ENCODE measurements around the gene TMEM161A. TPM values are rescaled to one million over a fixed set of nuclear protein-coding genes. Genes with fewer than 3 reads are reported as not detected.

Gene TMEM161A
- total and polyA plus RNA-seq, 9 of the 15 experiments (the other 6 are each of a cell fraction or from before 2014, with no cell fraction given), result 0.63 to 92.3 (median 38.9) TPM

DNA sequence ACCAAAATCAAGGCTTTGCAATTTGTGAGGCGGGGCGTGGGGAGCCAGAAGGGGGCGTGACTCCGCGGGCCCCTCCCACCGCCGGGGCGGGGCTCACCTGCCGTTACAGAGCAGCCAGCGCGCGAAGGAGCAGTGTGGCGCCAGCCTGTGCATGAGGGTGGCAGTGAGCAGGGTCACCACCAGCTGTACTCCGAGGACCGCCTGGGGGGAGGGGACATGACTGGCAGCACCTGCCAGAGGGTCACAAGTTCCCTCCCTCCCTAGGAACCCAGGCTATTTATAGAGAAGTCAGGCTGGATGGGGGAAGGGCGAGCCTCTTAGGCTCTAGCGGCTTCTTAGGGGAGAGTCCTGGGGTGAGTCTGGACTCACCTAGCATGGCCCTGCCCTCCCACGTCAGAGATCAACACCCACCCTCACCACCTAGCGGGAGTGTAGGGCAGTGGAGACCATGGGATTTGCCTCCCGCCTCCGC lies 3.6 kb downstream of the TMEM161A start (continued):
- TF ChIP-seq ATF1 (CRISPR knock-in tag; IDR thresholded peaks at IDR 0.05) (no peak), ATF1 (tag; IDR thresholded peaks at IDR 0.05) (peak; percentile 84), MEF2D (tag; conservative IDR thresholded peaks at IDR 0.05; ENCODE audit: low read depth) (peak; percentile 96), ZNF274 (IDR thresholded peaks at IDR 0.05; ENCODE audit: borderline replicate concordance, low read depth, low read length) (no peak), ZNF436 (CRISPR knock-in tag; IDR thresholded peaks at IDR 0.05) (no peak), MYBL2 (IDR thresholded peaks at IDR 0.05; ENCODE audit: low read depth) (no peak), MYBL2 (CRISPR knock-in tag; IDR thresholded peaks at IDR 0.05; ENCODE audit: borderline replicate concordance) (no peak), SOX6 (IDR thresholded peaks at IDR 0.05) (peak; percentile 25; the same call in 1 of the 2 replicates), ZNF699 (CRISPR knock-in tag; IDR thresholded peaks at IDR 0.05; ENCODE audit: insufficient replicate concordance) (no peak), SETDB1 (IDR thresholded peaks at IDR 0.05; ENCODE audit: low read length) (no peak), TRIM24 (IDR thresholded peaks at IDR 0.05) (peak; percentile 30 to 56; a peak in 2 of 4 replicates), YBX1 (IDR thresholded peaks at IDR 0.05) (no peak), ZNF57 (CRISPR knock-in tag; IDR thresholded peaks at IDR 0.05) (no peak), ZNF316 (IDR thresholded peaks at IDR 0.05) (no peak), PML (IDR thresholded peaks at IDR 0.05; ENCODE audit: low read length) (no peak; the same call in 1 of the 2 replicates), ZNF780A (CRISPR knock-in tag; IDR thresholded peaks at IDR 0.05) (no peak), CBX8 (IDR thresholded peaks at IDR 0.05; ENCODE audit: borderline replicate concordance, extremely low read depth, low read depth, low read length, poor library complexity, severe bottlenecking) (no peak)
- TF ChIP-seq, protein P1, sequence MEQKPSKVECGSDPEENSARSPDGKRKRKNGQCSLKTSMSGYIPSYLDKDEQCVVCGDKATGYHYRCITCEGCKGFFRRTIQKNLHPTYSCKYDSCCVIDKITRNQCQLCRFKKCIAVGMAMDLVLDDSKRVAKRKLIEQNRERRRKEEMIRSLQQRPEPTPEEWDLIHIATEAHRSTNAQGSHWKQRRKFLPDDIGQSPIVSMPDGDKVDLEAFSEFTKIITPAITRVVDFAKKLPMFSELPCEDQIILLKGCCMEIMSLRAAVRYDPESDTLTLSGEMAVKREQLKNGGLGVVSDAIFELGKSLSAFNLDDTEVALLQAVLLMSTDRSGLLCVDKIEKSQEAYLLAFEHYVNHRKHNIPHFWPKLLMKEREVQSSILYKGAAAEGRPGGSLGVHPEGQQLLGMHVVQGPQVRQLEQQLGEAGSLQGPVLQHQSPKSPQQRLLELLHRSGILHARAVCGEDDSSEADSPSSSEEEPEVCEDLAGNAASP (IDR thresholded peaks at IDR 0.05), result no peak
- TF ChIP-seq, protein P2, sequence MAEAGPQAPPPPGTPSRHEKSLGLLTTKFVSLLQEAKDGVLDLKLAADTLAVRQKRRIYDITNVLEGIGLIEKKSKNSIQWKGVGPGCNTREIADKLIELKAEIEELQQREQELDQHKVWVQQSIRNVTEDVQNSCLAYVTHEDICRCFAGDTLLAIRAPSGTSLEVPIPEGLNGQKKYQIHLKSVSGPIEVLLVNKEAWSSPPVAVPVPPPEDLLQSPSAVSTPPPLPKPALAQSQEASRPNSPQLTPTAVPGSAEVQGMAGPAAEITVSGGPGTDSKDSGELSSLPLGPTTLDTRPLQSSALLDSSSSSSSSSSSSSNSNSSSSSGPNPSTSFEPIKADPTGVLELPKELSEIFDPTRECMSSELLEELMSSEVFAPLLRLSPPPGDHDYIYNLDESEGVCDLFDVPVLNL (CRISPR knock-in tag; IDR thresholded peaks at IDR 0.05; ENCODE audit: low read depth), result no peak
- TF ChIP-seq, protein P3, sequence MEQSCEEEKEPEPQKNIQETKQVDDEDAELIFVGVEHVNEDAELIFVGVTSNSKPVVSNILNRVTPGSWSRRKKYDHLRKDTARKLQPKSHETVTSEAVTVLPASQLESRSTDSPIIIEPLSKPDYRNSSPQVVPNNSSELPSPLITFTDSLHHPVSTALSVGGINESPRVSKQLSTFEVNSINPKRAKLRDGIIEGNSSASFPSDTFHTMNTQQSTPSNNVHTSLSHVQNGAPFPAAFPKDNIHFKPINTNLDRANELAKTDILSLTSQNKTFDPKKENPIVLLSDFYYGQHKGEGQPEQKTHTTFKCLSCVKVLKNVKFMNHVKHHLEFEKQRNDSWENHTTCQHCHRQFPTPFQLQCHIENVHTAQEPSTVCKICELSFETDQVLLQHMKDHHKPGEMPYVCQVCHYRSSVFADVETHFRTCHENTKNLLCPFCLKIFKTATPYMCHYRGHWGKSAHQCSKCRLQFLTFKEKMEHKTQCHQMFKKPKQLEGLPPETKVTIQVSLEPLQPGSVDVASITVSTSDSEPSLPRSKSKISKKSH (CRISPR knock-in tag; IDR thresholded peaks at IDR 0.05), result no peak
- TF ChIP-seq, protein P4, sequence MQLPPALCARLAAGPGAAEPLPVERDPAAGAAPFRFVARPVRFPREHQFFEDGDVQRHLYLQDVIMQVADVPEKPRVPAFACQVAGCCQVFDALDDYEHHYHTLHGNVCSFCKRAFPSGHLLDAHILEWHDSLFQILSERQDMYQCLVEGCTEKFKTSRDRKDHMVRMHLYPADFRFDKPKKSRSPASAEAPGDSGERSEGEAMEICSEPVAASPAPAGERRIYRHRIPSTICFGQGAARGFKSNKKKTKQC (CRISPR knock-in tag; IDR thresholded peaks at IDR 0.05), result 0 out of 2 replicates have a peak, but pooled peaks have one; percentile 66
- TF ChIP-seq, protein P5, sequence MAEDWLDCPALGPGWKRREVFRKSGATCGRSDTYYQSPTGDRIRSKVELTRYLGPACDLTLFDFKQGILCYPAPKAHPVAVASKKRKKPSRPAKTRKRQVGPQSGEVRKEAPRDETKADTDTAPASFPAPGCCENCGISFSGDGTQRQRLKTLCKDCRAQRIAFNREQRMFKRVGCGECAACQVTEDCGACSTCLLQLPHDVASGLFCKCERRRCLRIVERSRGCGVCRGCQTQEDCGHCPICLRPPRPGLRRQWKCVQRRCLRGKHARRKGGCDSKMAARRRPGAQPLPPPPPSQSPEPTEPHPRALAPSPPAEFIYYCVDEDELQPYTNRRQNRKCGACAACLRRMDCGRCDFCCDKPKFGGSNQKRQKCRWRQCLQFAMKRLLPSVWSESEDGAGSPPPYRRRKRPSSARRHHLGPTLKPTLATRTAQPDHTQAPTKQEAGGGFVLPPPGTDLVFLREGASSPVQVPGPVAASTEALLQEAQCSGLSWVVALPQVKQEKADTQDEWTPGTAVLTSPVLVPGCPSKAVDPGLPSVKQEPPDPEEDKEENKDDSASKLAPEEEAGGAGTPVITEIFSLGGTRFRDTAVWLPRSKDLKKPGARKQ (CRISPR knock-in tag; IDR thresholded peaks at IDR 0.05), result no peak
- TF ChIP-seq, protein P6, sequence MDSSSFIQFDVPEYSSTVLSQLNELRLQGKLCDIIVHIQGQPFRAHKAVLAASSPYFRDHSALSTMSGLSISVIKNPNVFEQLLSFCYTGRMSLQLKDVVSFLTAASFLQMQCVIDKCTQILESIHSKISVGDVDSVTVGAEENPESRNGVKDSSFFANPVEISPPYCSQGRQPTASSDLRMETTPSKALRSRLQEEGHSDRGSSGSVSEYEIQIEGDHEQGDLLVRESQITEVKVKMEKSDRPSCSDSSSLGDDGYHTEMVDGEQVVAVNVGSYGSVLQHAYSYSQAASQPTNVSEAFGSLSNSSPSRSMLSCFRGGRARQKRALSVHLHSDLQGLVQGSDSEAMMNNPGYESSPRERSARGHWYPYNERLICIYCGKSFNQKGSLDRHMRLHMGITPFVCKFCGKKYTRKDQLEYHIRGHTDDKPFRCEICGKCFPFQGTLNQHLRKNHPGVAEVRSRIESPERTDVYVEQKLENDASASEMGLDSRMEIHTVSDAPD (CRISPR knock-in tag; IDR thresholded peaks at IDR 0.05), result no peak
